ENCODE measurements around the gene CACNA2D2.

The CACNA2D2 gene

DNA sequence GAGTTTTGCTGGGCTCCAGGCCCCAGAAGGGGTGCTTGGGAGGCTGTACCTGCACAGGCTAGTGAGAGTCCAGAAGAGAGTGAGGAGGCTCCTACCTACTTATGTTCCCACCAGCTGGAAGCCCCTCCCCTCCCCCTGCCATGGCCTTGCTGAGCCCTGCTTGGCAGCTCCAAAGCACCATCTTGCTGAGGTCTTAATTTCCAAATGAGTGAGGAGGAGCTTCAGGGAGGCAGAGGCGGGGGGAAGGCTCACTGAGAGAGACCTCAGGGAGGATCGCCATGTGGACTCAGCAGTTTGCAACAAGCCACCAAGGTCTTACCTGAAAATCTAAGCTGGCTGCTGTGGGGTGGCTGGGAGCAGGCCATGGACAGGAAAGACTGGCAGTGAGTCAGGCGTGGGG, 8.7 kb upstream of the CACNA2D2 start:
- H2AFZ ChIP-seq (ENCODE audit: low read depth, low read length, severe bottlenecking): no peak overlapping the region
- no peak overlapping the region for H3K4me3 ChIP-seq (ENCODE audit: insufficient read depth, low read length, poor library complexity, severe bottlenecking)
- H4K20me1 ChIP-seq (ENCODE audit: low read depth, low read length): no peaks in the 10 kb centered on the region
- no peaks in the 10 kb centered on the region for H3F3A ChIP-seq (ENCODE audit: insufficient read depth)
- no peaks in the 10 kb centered on the region for H3K79me2 ChIP-seq (ENCODE audit: insufficient read depth, low read length)
- no peak overlapping the region for H3K9ac ChIP-seq (ENCODE audit: low read length)
- no peak overlapping the region for H3K27ac ChIP-seq (ENCODE audit: low read depth, low read length)
- no peaks in the 10 kb centered on the region for H3K36me3 ChIP-seq (ENCODE audit: low read length)
- H3K9me3 ChIP-seq (ENCODE audit: insufficient read depth, low read length): no peaks in the 10 kb centered on the region
- no peaks in the 10 kb centered on the region for H3K27me3 ChIP-seq (ENCODE audit: low read length)
- no peaks in the 10 kb centered on the region for H3K9me2 ChIP-seq (replicated peaks; ENCODE audit: insufficient read depth, low read length)
- TF ChIP-seq EZH2phosphoT487 (conservative IDR thresholded peaks at IDR 0.05; ENCODE audit: low read length): no peak
- TF ChIP-seq, protein P1, sequence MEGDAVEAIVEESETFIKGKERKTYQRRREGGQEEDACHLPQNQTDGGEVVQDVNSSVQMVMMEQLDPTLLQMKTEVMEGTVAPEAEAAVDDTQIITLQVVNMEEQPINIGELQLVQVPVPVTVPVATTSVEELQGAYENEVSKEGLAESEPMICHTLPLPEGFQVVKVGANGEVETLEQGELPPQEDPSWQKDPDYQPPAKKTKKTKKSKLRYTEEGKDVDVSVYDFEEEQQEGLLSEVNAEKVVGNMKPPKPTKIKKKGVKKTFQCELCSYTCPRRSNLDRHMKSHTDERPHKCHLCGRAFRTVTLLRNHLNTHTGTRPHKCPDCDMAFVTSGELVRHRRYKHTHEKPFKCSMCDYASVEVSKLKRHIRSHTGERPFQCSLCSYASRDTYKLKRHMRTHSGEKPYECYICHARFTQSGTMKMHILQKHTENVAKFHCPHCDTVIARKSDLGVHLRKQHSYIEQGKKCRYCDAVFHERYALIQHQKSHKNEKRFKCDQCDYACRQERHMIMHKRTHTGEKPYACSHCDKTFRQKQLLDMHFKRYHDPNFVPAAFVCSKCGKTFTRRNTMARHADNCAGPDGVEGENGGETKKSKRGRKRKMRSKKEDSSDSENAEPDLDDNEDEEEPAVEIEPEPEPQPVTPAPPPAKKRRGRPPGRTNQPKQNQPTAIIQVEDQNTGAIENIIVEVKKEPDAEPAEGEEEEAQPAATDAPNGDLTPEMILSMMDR (IDR thresholded peaks at IDR 0.05; ENCODE audit: insufficient read depth, low read length, poor library complexity, severe bottlenecking): no peak
- H3K4me2 ChIP-seq (ENCODE audit: low read depth, low read length, poor library complexity, severe bottlenecking): no peak overlapping the region

DNA sequence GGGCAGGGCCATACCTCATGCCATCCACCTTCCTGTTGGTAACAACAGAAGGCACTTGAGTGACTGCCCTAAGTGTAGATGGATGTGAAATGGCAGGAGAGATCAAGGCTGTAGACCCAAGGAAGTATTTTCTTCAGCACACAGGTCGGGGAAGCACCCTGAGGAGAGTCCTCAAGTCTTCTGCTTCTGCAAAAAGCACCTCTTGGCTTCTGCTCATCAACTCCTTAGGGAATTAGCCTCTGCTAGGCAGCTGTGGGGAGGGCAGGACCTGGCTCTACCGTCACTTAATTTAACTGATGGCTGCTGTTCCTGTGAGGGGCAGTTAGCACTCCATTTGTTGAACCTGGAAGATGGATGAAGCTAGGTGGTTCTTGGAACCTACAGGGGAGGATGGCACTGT, 6.9 kb upstream of the CACNA2D2 start:
- no peaks in the 10 kb centered on the region for H3K9me2 ChIP-seq (replicated peaks; ENCODE audit: insufficient read depth, low read length)
- H3K4me3 ChIP-seq (ENCODE audit: insufficient read depth, low read length, poor library complexity, severe bottlenecking): no peak overlapping the region
- no peaks in the 10 kb centered on the region for H4K20me1 ChIP-seq (ENCODE audit: low read depth, low read length)
- H3F3A ChIP-seq (ENCODE audit: insufficient read depth): no peaks in the 10 kb centered on the region
- H3K36me3 ChIP-seq (ENCODE audit: low read length): no peaks in the 10 kb centered on the region
- no peak overlapping the region for H3K9ac ChIP-seq (ENCODE audit: low read length)
- no peaks in the 10 kb centered on the region for H3K79me2 ChIP-seq (ENCODE audit: insufficient read depth, low read length)
- no peak overlapping the region for H3K27ac ChIP-seq (ENCODE audit: low read depth, low read length)
- TF ChIP-seq EZH2phosphoT487 (conservative IDR thresholded peaks at IDR 0.05; ENCODE audit: low read length): no peak
- TF ChIP-seq, protein P1 (IDR thresholded peaks at IDR 0.05; ENCODE audit: insufficient read depth, low read length, poor library complexity, severe bottlenecking): no peak
- no peak overlapping the region for H2AFZ ChIP-seq (ENCODE audit: low read depth, low read length, severe bottlenecking)
- no peak overlapping the region for H3K4me2 ChIP-seq (ENCODE audit: low read depth, low read length, poor library complexity, severe bottlenecking)
- no peaks in the 10 kb centered on the region for H3K27me3 ChIP-seq (ENCODE audit: low read length)
- no peaks in the 10 kb centered on the region for H3K9me3 ChIP-seq (ENCODE audit: insufficient read depth, low read length)

DNA sequence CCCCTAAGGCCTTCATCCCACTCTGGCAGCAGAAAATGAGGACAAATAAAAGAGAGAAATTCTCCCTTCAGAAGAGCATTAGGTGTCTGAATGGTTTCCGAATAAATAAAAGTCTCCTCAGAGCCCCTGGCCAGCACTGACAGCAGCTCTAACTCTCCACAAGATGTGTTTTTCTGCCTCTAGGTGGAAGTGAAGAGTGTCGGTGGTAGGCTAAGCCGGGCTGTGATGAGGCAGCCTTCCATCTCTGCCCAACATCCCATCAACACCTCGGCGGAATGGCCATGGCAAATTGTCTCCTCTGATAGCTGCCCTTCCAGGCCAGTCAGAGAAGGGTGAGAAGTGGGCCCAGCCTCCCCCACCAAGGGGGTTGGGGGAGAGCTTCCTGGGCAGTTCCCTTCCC, 6.3 kb upstream of the CACNA2D2 start:
- Histone ChIP-seq H3K36me3 (ENCODE audit: low read length) (no peaks in the 10 kb centered on the region), H3K9ac (ENCODE audit: low read length) (no peak overlapping the region), H3K27me3 (ENCODE audit: low read length) (no peaks in the 10 kb centered on the region), H4K20me1 (ENCODE audit: low read depth, low read length) (no peaks in the 10 kb centered on the region), H3K4me2 (ENCODE audit: low read depth, low read length, poor library complexity, severe bottlenecking) (no peak overlapping the region), H3K27ac (ENCODE audit: low read depth, low read length) (no peak overlapping the region), H3K9me3 (ENCODE audit: insufficient read depth, low read length) (no peaks in the 10 kb centered on the region), H3K9me2 (replicated peaks; ENCODE audit: insufficient read depth, low read length) (no peaks in the 10 kb centered on the region), H3F3A (ENCODE audit: insufficient read depth) (no peaks in the 10 kb centered on the region), H3K4me3 (ENCODE audit: insufficient read depth, low read length, poor library complexity, severe bottlenecking) (no peak overlapping the region), H3K79me2 (ENCODE audit: insufficient read depth, low read length) (no peaks in the 10 kb centered on the region), H2AFZ (ENCODE audit: low read depth, low read length, severe bottlenecking) (no peak overlapping the region)
- TF ChIP-seq, protein P1 (IDR thresholded peaks at IDR 0.05; ENCODE audit: insufficient read depth, low read length, poor library complexity, severe bottlenecking): no peak
- TF ChIP-seq EZH2phosphoT487 (conservative IDR thresholded peaks at IDR 0.05; ENCODE audit: low read length): no peak

Data from SU-DHL-6 (cell line).